Adrenal gland (tissue), 12 donors: ENCODE measurements around the gene NUP93. TPM values are rescaled to one million over a fixed set of nuclear protein-coding genes. Genes with fewer than 3 reads are reported as not detected.
A peak's percentile ranks its signal among the peaks of the same experiment; 100 is the strongest.

Experiments
- DNase-seq, 7 donors: peaks; one replicate each; pipeline ENCODE4 v3.0.0-alpha.2; 2019 to 2020
- H3K27ac ChIP-seq, 5 donors: fragments of 200-600 bp; sonication (generic) in 4 of 5; 1 replicate in 3 of 5; 2 replicates in 2 of 5; pipeline versions ENCODE4 v1.5.1 to v1.8.0; 2016 to 2020; ENCODE audit warnings: mild to moderate bottlenecking in 1 of 5
- H3K27me3 ChIP-seq: fragments of 200-600 bp; 2 replicates; pipeline ENCODE4 v1.8.0; 2021
- H3K36me3 ChIP-seq, 2 donors: fragments of 200-600 bp; replicated peaks in 1 of 2; 1 replicate in 1 of 2; 2 replicates in 1 of 2; pipeline versions ENCODE4 v1.5.1 to v1.8.0; 2018 to 2022
- H3K4me1 ChIP-seq, 2 donors: fragments of 200-600 bp; replicated peaks in 1 of 2; 1 replicate in 1 of 2; 2 replicates in 1 of 2; pipeline versions ENCODE4 v1.5.1 to v1.8.0; 2018 to 2021
- H3K4me3 ChIP-seq, 4 donors: fragments of 200-600 bp; sonication (generic) in 3 of 4; one replicate each; pipeline ENCODE4 v1.5.1; 2016 to 2018
- H3K9me3 ChIP-seq, 3 donors: fragments of 200-600 bp; sonication (generic) in 1 of 3; replicated peaks in 1 of 3; 1 replicate in 2 of 3; 2 replicates in 1 of 3; pipeline versions ENCODE4 v1.5.1 to v1.8.0; 2016 to 2021
- POLR2A ChIP-seq, 2 donors: fragments of 450-650 bp; IDR thresholded peaks; one replicate each; pipeline ENCODE4 v1.6.1; 2017; ENCODE audit warnings: antibody characterized with exemption in 2 of 2, mild to moderate bottlenecking in 2 of 2, moderate library complexity in 1 of 2
- WGBS, 4 donors: extraction: QIAGEN DNeasy Blood & Tissue Kit in 2 of 4; methylation state at CpG; one replicate each; pipeline versions ENCODE4 v1.1.5 to v1.1.7; 2013 to 2017; 5-methylcytosine and 5-hydroxymethylcytosine counted together
- intact Hi-C, 2 donors: fragments of 100-400 bp; cut with DNase I; formaldehyde crosslinking; loops; one replicate each; pipeline versions ENCODE4 v1.14.1 to v1.15.0; 2022 to 2023
- polyA plus RNA-seq, 3 donors: library from polyadenylated mRNA; stranded (reverse); fragments of 200-250 nt in 2 of 3; fragments of 350-450 nt in 1 of 3; fragmentation: Illumina TruSeq in 1 of 3; extraction: RNeasy Lipid Tissue Mini Kit (QIAGEN cat#74804) in 1 of 3; gene quantifications; one replicate each; pipeline ENCODE4 v1.2.3, GENCODE V29; 2013 to 2014
- total RNA-seq, 9 donors: library from RNA; depleted of rRNA in 4 of 9; stranded (reverse); fragments of >200 nt in 4 of 9; fragments of 120-200 nt in 1 of 9; fragmentation: NEBNext Ultra II Directional in 1 of 9; extraction: Animal tissue kit (Norgen Biotek cat#: 25700) in 1 of 9; gene quantifications; one replicate each; pipeline versions ENCODE4 v1.1.0 to v1.2.4, GENCODE V29; 2013 to 2023
- TF ChIP-seq, protein P1 (sequence below), 6 experiments: fragments of 450-650 bp in 4 of 6; fragments of 200-600 bp in 2 of 6; sonication (generic) in 1 of 6; IDR thresholded peaks; 1 replicate in 5 of 6; 2 replicates in 1 of 6; pipeline versions ENCODE4 v1.5.1 to v1.8.0; 2016 to 2021; ENCODE audit warnings: antibody characterized with exemption in 6 of 6, mild to moderate bottlenecking in 2 of 6, moderate library complexity in 1 of 6
- donor health status: healthy with polysubstance abuse.
- donor health status: Bipolar disorder and iron deficiency.
- donor health status: DM: yes; HTN: yes; CAD: no.
- donor health status: DM: no; HTN: no; CAD: no.
- donor health status: DM: no; HTN: no; CAD: no.
- donor health status: DM: yes; HTN: yes; CAD: no.

Gene NUP93
- total and polyA plus RNA-seq, 12 donors: 29.3 to 71.1 (median 45.8) TPM

DNA sequence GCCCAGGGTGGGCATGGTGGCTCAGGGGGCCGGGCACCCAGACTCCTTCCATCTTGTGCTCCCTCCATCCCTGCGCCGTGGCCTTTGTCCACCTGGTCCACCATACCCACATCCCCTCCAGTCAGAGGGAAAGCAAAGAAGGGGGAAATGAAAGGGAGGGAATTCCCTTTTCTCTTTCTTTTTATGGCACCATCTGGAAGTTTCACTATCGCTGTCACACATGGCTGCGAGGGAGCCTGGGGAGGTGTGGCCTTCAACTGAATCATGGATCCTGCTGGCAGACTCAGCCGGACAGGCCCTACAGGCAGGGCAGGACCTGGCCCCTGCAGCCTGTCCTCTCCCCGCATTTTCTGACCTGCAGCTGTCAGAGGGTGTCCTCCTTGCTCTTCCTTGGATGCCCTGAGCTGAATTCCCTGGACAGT is 141.3 kb downstream of the NUP93 start:
- H3K36me3 ChIP-seq: no peaks in the 10 kb centered on the region
- H3K27ac ChIP-seq: no peak overlapping the region
- TF ChIP-seq, protein P1, sequence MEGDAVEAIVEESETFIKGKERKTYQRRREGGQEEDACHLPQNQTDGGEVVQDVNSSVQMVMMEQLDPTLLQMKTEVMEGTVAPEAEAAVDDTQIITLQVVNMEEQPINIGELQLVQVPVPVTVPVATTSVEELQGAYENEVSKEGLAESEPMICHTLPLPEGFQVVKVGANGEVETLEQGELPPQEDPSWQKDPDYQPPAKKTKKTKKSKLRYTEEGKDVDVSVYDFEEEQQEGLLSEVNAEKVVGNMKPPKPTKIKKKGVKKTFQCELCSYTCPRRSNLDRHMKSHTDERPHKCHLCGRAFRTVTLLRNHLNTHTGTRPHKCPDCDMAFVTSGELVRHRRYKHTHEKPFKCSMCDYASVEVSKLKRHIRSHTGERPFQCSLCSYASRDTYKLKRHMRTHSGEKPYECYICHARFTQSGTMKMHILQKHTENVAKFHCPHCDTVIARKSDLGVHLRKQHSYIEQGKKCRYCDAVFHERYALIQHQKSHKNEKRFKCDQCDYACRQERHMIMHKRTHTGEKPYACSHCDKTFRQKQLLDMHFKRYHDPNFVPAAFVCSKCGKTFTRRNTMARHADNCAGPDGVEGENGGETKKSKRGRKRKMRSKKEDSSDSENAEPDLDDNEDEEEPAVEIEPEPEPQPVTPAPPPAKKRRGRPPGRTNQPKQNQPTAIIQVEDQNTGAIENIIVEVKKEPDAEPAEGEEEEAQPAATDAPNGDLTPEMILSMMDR (IDR thresholded peaks at IDR 0.05): no peak
- TF ChIP-seq POLR2A (IDR thresholded peaks at IDR 0.05): no peak
- peak; percentile 45 to 78 (median 68) for DNase-seq
- no peak overlapping the region for H3K4me3 ChIP-seq
- no peaks in the 10 kb centered on the region for H3K9me3 ChIP-seq
- intact Hi-C loops: no loop called here
- H3K27me3 ChIP-seq: no peaks in the 10 kb centered on the region
- H3K4me1 ChIP-seq: peaks cover 0 to 7% of the 10 kb centered on the region in 2 donors
- WGBS, 4 donors: 44 to 58% (median 50%) methylated on average over 5 to 7 of the region's 7 CpGs

DNA sequence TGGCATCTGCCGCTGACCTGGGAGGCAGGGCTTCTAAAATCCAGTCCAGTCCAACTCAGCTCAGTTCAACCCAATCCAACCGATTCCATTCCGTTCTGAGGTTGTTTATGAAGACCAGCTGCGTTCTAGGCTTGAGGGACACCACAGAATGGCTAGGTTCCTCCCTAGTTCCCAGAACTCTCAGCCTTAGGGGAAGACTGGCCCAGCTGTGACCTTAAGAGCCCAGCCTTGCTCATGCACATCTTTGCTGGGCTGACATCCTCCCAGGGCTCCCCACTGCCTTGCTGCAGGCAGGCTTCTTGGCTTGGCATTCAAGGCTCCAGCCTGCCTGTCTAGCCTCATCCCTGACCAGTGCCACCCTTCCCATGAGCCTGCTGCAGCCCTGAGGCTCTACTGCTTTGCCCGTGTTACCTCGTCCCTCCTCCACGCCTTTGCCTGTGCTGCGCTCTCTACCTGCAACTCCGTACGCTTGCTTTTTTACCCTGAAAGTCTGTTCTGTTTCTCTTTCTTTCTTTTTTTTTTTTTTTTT is 143.0 kb downstream of the NUP93 start:
- Histone ChIP-seq H3K27me3 (no peaks in the 10 kb centered on the region), H3K27ac (no peak overlapping the region), H3K4me3 (no peak overlapping the region), H3K36me3 (no peaks in the 10 kb centered on the region), H3K4me1 (no peaks in the 10 kb centered on the region), H3K9me3 (no peaks in the 10 kb centered on the region)
- TF ChIP-seq, protein P1 (IDR thresholded peaks at IDR 0.05): no peak
- TF ChIP-seq POLR2A (IDR thresholded peaks at IDR 0.05): no peak
- DNase-seq: no peak
- 87 to 95% (median 90%) methylated on average over 9 to 10 of the region's 10 CpGs for WGBS, 4 donors
- intact Hi-C loops: no loop called here

DNA sequence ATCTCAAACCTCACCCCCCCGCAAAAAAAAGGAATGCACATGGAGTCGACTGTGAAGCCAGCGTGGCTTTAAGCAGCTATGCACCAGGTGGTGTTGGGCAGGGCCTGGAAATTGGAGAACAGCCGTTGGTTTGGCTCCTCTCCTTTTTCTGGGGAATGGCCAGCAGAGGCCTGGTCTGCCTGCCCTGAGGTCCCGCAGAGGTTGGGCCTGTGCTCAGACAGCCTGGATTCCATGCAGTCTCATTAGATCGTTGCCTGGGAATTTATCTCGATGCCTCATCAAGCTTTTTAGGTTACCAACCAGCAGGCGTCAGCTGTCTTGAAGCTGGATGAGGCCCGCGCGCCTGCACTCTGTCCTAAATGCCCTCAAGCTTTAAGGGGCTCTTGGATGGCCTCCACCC is 144.9 kb downstream of the NUP93 start:
- Histone ChIP-seq H3K4me3 (no peak overlapping the region), H3K36me3 (no peaks in the 10 kb centered on the region), H3K9me3 (no peaks in the 10 kb centered on the region), H3K27me3 (no peaks in the 10 kb centered on the region), H3K27ac (peak overlapping the region in 1 of 5 donors; percentile 26), H3K4me1 (no peaks in the 10 kb centered on the region)
- DNase-seq: peak in 1 of 7 donors; percentile 79
- TF ChIP-seq POLR2A (IDR thresholded peaks at IDR 0.05): no peak
- TF ChIP-seq, protein P1 (IDR thresholded peaks at IDR 0.05): no peak
- WGBS, 4 donors: 62 to 79% (median 76%) methylated on average over 8 to 11 of the region's 11 CpGs
- intact Hi-C loops: no loop called here

DNA sequence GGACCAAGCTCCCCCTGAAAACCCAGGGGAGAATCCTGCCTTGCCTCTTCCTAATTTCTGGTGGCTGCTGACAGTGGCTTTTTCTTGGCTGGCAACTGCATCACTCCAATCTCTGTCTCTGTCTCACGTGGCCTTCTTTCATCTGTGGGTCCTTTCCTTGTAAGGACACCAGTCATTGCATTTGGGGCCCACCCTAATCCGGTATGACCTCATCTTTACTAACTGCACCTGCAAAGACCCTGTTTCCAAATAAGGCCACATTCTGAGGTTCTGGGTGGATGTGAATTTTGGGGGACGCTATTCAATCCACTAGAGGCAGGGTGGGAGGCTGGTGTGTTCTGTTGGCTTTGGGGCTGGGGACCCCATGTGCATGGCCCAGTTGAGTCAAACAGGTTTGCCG is 146.1 kb downstream of the NUP93 start:
- Histone ChIP-seq H3K4me3 (no peak overlapping the region), H3K4me1 (no peaks in the 10 kb centered on the region), H3K27ac (no peak overlapping the region), H3K27me3 (no peaks in the 10 kb centered on the region), H3K9me3 (no peaks in the 10 kb centered on the region), H3K36me3 (no peaks in the 10 kb centered on the region)
- DNase-seq: no peak
- WGBS, 4 donors: 91 to 95% (median 92%) methylated on average over 3 to 4 of the region's 4 CpGs
- intact Hi-C loops: no loop called here
- TF ChIP-seq, protein P1 (IDR thresholded peaks at IDR 0.05): no peak
- no peak for TF ChIP-seq POLR2A (IDR thresholded peaks at IDR 0.05)
